ENCODE data around the gene HOXD10. TPM values are rescaled to one million over a fixed set of nuclear protein-coding genes. Genes with fewer than 3 reads are reported as not detected.

The HOXD10 gene
- total and polyA plus RNA-seq, 4 donors, result not detected

DNA sequence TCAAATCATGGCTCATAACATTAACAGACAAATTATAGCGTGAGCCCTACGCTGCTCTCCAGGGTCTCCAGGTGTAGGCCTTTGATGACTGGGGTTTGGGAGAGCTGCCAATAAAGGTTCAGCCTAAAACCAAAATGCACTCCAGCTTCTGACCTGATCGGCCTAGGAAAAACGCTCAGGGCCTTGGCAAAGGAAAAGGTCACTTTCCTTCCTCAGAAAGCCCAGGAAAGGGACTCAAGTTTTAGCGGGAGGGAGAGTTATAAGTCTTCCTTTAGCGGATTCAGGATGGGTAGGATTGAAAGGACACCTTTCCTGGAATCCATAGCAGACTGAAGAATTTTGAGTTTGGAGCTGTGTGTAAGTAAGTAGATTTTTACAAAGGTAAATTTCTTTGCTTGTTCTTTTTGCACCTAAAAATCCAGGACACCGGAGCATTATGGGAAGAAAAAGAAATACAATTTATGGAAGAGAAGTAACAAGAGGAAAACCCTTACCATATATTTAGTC is 41.6 kb upstream of the HOXD10 start:
- no peak for TF ChIP-seq HNF4A (conservative IDR thresholded peaks at IDR 0.05)
- TF ChIP-seq FOXA2 (IDR thresholded peaks at IDR 0.05), result no peak
- TF ChIP-seq, protein P1, sequence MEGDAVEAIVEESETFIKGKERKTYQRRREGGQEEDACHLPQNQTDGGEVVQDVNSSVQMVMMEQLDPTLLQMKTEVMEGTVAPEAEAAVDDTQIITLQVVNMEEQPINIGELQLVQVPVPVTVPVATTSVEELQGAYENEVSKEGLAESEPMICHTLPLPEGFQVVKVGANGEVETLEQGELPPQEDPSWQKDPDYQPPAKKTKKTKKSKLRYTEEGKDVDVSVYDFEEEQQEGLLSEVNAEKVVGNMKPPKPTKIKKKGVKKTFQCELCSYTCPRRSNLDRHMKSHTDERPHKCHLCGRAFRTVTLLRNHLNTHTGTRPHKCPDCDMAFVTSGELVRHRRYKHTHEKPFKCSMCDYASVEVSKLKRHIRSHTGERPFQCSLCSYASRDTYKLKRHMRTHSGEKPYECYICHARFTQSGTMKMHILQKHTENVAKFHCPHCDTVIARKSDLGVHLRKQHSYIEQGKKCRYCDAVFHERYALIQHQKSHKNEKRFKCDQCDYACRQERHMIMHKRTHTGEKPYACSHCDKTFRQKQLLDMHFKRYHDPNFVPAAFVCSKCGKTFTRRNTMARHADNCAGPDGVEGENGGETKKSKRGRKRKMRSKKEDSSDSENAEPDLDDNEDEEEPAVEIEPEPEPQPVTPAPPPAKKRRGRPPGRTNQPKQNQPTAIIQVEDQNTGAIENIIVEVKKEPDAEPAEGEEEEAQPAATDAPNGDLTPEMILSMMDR (IDR thresholded peaks at IDR 0.05; ENCODE audit: low read depth, low read length, missing input control), result no peak
- TF ChIP-seq TAF1 (conservative IDR thresholded peaks at IDR 0.05), result no peak
- TF ChIP-seq YY1 (IDR thresholded peaks at IDR 0.05), result no peak
- TF ChIP-seq NR2F2 (IDR thresholded peaks at IDR 0.05), result no peak
- no peak for TF ChIP-seq EGR1 (IDR thresholded peaks at IDR 0.05; ENCODE audit: low read depth in 2 of 2)
- TF ChIP-seq, protein P2, sequence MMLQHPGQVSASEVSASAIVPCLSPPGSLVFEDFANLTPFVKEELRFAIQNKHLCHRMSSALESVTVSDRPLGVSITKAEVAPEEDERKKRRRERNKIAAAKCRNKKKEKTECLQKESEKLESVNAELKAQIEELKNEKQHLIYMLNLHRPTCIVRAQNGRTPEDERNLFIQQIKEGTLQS (IDR thresholded peaks at IDR 0.05), result no peak
- TF ChIP-seq, protein P3, sequence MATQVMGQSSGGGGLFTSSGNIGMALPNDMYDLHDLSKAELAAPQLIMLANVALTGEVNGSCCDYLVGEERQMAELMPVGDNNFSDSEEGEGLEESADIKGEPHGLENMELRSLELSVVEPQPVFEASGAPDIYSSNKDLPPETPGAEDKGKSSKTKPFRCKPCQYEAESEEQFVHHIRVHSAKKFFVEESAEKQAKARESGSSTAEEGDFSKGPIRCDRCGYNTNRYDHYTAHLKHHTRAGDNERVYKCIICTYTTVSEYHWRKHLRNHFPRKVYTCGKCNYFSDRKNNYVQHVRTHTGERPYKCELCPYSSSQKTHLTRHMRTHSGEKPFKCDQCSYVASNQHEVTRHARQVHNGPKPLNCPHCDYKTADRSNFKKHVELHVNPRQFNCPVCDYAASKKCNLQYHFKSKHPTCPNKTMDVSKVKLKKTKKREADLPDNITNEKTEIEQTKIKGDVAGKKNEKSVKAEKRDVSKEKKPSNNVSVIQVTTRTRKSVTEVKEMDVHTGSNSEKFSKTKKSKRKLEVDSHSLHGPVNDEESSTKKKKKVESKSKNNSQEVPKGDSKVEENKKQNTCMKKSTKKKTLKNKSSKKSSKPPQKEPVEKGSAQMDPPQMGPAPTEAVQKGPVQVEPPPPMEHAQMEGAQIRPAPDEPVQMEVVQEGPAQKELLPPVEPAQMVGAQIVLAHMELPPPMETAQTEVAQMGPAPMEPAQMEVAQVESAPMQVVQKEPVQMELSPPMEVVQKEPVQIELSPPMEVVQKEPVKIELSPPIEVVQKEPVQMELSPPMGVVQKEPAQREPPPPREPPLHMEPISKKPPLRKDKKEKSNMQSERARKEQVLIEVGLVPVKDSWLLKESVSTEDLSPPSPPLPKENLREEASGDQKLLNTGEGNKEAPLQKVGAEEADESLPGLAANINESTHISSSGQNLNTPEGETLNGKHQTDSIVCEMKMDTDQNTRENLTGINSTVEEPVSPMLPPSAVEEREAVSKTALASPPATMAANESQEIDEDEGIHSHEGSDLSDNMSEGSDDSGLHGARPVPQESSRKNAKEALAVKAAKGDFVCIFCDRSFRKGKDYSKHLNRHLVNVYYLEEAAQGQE (IDR thresholded peaks at IDR 0.05), result no peak
- no peak for TF ChIP-seq RXRA (IDR thresholded peaks at IDR 0.05)
- TF ChIP-seq GABPA (IDR thresholded peaks at IDR 0.05 in 1 of 2, conservative IDR thresholded peaks at IDR 0.05 in 1 of 2), result no peak
- H3K4me3 ChIP-seq (ENCODE audit: low read depth in 1 of 3, low read length in 3 of 3), result no peak overlapping the region
- peaks cover 0 to 53% (median 34%) of the 10 kb centered on the region in 4 donors for H3K27me3 ChIP-seq (ENCODE audit: control insufficient read depth in 4 of 4, insufficient read depth in 4 of 4, low read length in 3 of 4)
- no peaks in the 10 kb centered on the region for H3K9me3 ChIP-seq (ENCODE audit: control insufficient read depth in 4 of 4, low read length in 3 of 4)
- peaks cover 0 to 8% (median 3%) of the 10 kb centered on the region in 4 donors for H3K4me1 ChIP-seq (ENCODE audit: control insufficient read depth in 4 of 4, insufficient read depth in 4 of 4, low read length in 3 of 4)
- no peaks in the 10 kb centered on the region for H3K36me3 ChIP-seq (ENCODE audit: control insufficient read depth in 4 of 4, insufficient read depth in 3 of 4, low read depth in 1 of 4, low read length in 3 of 4)
- no peak for DNase-seq (ENCODE audit: low spot score)
- no peak overlapping the region for H3K27ac ChIP-seq (ENCODE audit: low read depth in 1 of 2, low read length in 2 of 2)
- WGBS, result 18% methylated on average over 7 of the region's 7 CpGs
- H3K9ac ChIP-seq (ENCODE audit: low read depth in 1 of 2, low read length in 2 of 2), result no peak overlapping the region

DNA sequence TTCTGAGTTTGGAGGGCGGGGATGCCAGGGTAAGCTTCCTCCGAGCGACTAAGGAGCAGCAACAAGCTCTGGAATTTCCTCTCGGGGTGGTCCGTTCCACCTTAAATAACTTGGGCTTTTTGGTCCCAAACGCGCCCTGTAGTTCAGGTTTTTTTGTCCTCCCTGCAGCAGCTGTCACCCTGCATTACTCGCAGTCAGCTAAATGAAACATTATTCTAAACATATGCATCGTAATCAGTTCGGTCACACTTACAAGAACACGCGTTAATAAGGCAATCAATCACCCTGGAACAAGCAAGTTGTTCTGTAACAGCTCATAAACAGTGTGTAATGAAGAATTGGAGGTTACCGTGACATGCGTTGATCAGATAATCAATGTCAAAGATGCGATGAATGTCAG is 41.1 kb upstream of the HOXD10 start:
- 9% methylated on average over 15 of the region's 15 CpGs for WGBS

More for the DNA sequence above, 41.1 kb upstream of the HOXD10 start:
- no peak for DNase-seq (ENCODE audit: low spot score)
- Histone ChIP-seq H3K36me3 (ENCODE audit: control insufficient read depth in 4 of 4, insufficient read depth in 3 of 4, low read depth in 1 of 4, low read length in 3 of 4) (no peaks in the 10 kb centered on the region), H3K4me1 (ENCODE audit: control insufficient read depth in 4 of 4, insufficient read depth in 4 of 4, low read length in 3 of 4) (peaks cover 0 to 10% (median 4%) of the 10 kb centered on the region in 4 donors), H3K27ac (ENCODE audit: low read depth in 1 of 2, low read length in 2 of 2) (no peak overlapping the region), H3K9ac (ENCODE audit: low read depth in 1 of 2, low read length in 2 of 2) (no peak overlapping the region), H3K4me3 (ENCODE audit: low read depth in 1 of 3, low read length in 3 of 3) (no peak overlapping the region), H3K9me3 (ENCODE audit: control insufficient read depth in 4 of 4, low read length in 3 of 4) (peaks cover 0 to 1% (median under 1%) of the 10 kb centered on the region in 4 donors), H3K27me3 (ENCODE audit: control insufficient read depth in 4 of 4, insufficient read depth in 4 of 4, low read length in 3 of 4) (peaks cover 0 to 53% (median 34%) of the 10 kb centered on the region in 4 donors)
- TF ChIP-seq, protein P2 (IDR thresholded peaks at IDR 0.05), result no peak
- no peak for TF ChIP-seq GABPA (IDR thresholded peaks at IDR 0.05 in 1 of 2, conservative IDR thresholded peaks at IDR 0.05 in 1 of 2)
- TF ChIP-seq, protein P3 (IDR thresholded peaks at IDR 0.05), result no peak
- TF ChIP-seq YY1 (IDR thresholded peaks at IDR 0.05), result no peak
- TF ChIP-seq, protein P4, sequence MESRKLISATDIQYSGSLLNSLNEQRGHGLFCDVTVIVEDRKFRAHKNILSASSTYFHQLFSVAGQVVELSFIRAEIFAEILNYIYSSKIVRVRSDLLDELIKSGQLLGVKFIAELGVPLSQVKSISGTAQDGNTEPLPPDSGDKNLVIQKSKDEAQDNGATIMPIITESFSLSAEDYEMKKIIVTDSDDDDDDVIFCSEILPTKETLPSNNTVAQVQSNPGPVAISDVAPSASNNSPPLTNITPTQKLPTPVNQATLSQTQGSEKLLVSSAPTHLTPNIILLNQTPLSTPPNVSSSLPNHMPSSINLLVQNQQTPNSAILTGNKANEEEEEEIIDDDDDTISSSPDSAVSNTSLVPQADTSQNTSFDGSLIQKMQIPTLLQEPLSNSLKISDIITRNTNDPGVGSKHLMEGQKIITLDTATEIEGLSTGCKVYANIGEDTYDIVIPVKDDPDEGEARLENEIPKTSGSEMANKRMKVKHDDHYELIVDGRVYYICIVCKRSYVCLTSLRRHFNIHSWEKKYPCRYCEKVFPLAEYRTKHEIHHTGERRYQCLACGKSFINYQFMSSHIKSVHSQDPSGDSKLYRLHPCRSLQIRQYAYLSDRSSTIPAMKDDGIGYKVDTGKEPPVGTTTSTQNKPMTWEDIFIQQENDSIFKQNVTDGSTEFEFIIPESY (IDR thresholded peaks at IDR 0.05), result no peak
- TF ChIP-seq, protein P1 (IDR thresholded peaks at IDR 0.05; ENCODE audit: low read depth, low read length, missing input control), result no peak
- TF ChIP-seq FOXA1 (IDR thresholded peaks at IDR 0.05), result no peak
